MM.1S (cell line): ENCODE data around the gene BRINP3.

Source experiments
- DNase-seq: peaks from one replicate; pipeline ENCODE4 v3.0.0-alpha.2; 2015
- H2AFZ ChIP-seq: fragments of 300-600 bp; sonication (generic); 2 replicates; pipeline ENCODE4 v1.6.0; 2016; ENCODE audit warnings: antibody characterized with exemption, low read length
- H3F3A ChIP-seq: fragments of 300-600 bp; sonication (generic); 2 replicates; pipeline ENCODE4 v1.6.1; 2016; ENCODE audit warnings: mild to moderate bottlenecking, antibody characterized with exemption, low read length, moderate library complexity, mixed read lengths; ENCODE audit not compliant: insufficient read depth
- H3K27ac ChIP-seq: fragments of 300-600 bp; sonication (generic); 2 replicates; pipeline ENCODE4 v1.5.1; 2016; ENCODE audit warnings: mild to moderate bottlenecking, low read length
- H3K27me3 ChIP-seq: fragments of 300-600 bp; sonication (generic); replicated peaks from 2 replicates; pipeline ENCODE4 v1.6.0; 2016; ENCODE audit warnings: low read length; ENCODE audit not compliant: insufficient read depth
- H3K36me3 ChIP-seq: fragments of 300-600 bp; sonication (generic); replicated peaks from 2 replicates; pipeline ENCODE4 v1.6.1; 2016; ENCODE audit warnings: mild to moderate bottlenecking, low read length, mixed read lengths; ENCODE audit not compliant: insufficient read depth
- H3K4me1 ChIP-seq: fragments of 300-600 bp; sonication (generic); 2 replicates; pipeline ENCODE4 v1.6.1; 2016; ENCODE audit warnings: low read length, mixed read lengths
- H3K4me2 ChIP-seq: fragments of 300-600 bp; sonication (generic); 2 replicates; pipeline ENCODE4 v1.6.0; 2016; ENCODE audit warnings: low read depth, low read length
- H3K4me3 ChIP-seq: fragments of 300-600 bp; sonication (generic); 2 replicates; pipeline ENCODE4 v1.5.1; 2016; ENCODE audit warnings: low read length, mixed read lengths
- H3K79me2 ChIP-seq: fragments of 300-600 bp; sonication (generic); 2 replicates; pipeline ENCODE4 v1.6.1; 2016; ENCODE audit warnings: mixed run types, low read length, mixed read lengths
- H3K9ac ChIP-seq: fragments of 300-600 bp; sonication (generic); 2 replicates; pipeline ENCODE4 v1.6.1; 2016; ENCODE audit warnings: low read length, mixed read lengths
- H3K9me2 ChIP-seq: fragments of 300-600 bp; sonication (generic); replicated peaks from 2 replicates; pipeline ENCODE4 v1.6.1; 2016; ENCODE audit warnings: mild to moderate bottlenecking, low read length, mixed read lengths; ENCODE audit not compliant: insufficient read depth
- H3K9me3 ChIP-seq: fragments of 300-600 bp; sonication (generic); replicated peaks from 2 replicates; pipeline ENCODE4 v1.6.1; 2016; ENCODE audit warnings: mild to moderate bottlenecking, low read length, mixed read lengths; ENCODE audit not compliant: insufficient read depth
- H4K20me1 ChIP-seq: fragments of 300-600 bp; sonication (generic); 2 replicates; pipeline ENCODE4 v1.6.1; 2016; ENCODE audit warnings: mild to moderate bottlenecking, low read length, moderate library complexity, mixed read lengths; ENCODE audit not compliant: insufficient read depth
- CTCF ChIP-seq: fragments of 300-600 bp; sonication (generic); IDR thresholded peaks from 2 replicates; pipeline ENCODE4 v1.5.1; 2016; ENCODE audit warnings: antibody characterized with exemption, low read length, mixed read lengths
- EZH2 ChIP-seq: fragments of 300-600 bp; sonication (generic); optimal IDR thresholded peaks from 2 replicates; pipeline ENCODE3; 2017; ENCODE audit warnings: low read depth, mild to moderate bottlenecking, antibody characterized with exemption, low read length, mixed read lengths
- EZH2phosphoT487 ChIP-seq: fragments of 300-600 bp; sonication (generic); IDR thresholded peaks from 2 replicates; pipeline ENCODE4 v1.6.1; 2018; ENCODE audit warnings: antibody characterized with exemption, low read length

The BRINP3 gene

GRCh38 chr1:190497565-190497964 lies 19.9 kb upstream of the BRINP3 start:
- Histone ChIP-seq H3K4me1 (no peaks in the 10 kb centered on the region), H3F3A (no peaks in the 10 kb centered on the region), H3K9me3 (no peaks in the 10 kb centered on the region), H3K4me2 (no peak overlapping the region), H3K36me3 (no peaks in the 10 kb centered on the region), H3K9me2 (no peaks in the 10 kb centered on the region), H3K9ac (no peak overlapping the region), H2AFZ (no peak overlapping the region), H3K27ac (no peak overlapping the region), H4K20me1 (no peaks in the 10 kb centered on the region), H3K79me2 (no peaks in the 10 kb centered on the region), H3K27me3 (no peaks in the 10 kb centered on the region), H3K4me3 (no peak overlapping the region)
- no peak for DNase-seq
- TF ChIP-seq EZH2phosphoT487 (no peak), EZH2 (no peak), CTCF (no peak)

- DNase-seq = no peak
- H3K9me3 ChIP-seq = no peaks in the 10 kb centered on the region
- H3K27me3 ChIP-seq = no peaks in the 10 kb centered on the region
- H3K36me3 ChIP-seq = no peaks in the 10 kb centered on the region
- H3F3A ChIP-seq = no peaks in the 10 kb centered on the region
- H3K4me2 ChIP-seq = no peak overlapping the region
- no peak overlapping the region for H3K9ac ChIP-seq
- no peaks in the 10 kb centered on the region for H3K79me2 ChIP-seq
- H3K4me1 ChIP-seq = no peaks in the 10 kb centered on the region
- no peak overlapping the region for H3K4me3 ChIP-seq
- no peaks in the 10 kb centered on the region for H3K9me2 ChIP-seq
- no peak overlapping the region for H2AFZ ChIP-seq
- H3K27ac ChIP-seq = no peak overlapping the region
- no peaks in the 10 kb centered on the region for H4K20me1 ChIP-seq
- TF ChIP-seq CTCF (no peak), EZH2 (no peak), EZH2phosphoT487 (no peak)
Measured at GRCh38 chr1:190494451-190494850, 16.8 kb upstream of the BRINP3 start.

- H3K4me1 ChIP-seq = no peaks in the 10 kb centered on the region
- H3K79me2 ChIP-seq = no peaks in the 10 kb centered on the region
Measured at GRCh38 chr1:190491404-190491803, 13.7 kb upstream of the BRINP3 start.

More at GRCh38 chr1:190491404-190491803, 13.7 kb upstream of the BRINP3 start:
- Histone ChIP-seq H3K9me2 (no peaks in the 10 kb centered on the region), H4K20me1 (no peaks in the 10 kb centered on the region), H3K9ac (no peak overlapping the region), H3K4me2 (no peak overlapping the region), H3F3A (no peaks in the 10 kb centered on the region), H3K27ac (no peak overlapping the region), H3K9me3 (no peaks in the 10 kb centered on the region), H2AFZ (no peak overlapping the region), H3K4me3 (no peak overlapping the region), H3K36me3 (no peaks in the 10 kb centered on the region), H3K27me3 (no peaks in the 10 kb centered on the region)
- DNase-seq = no peak
- TF ChIP-seq CTCF (peak; percentile 10; the same call in 1 of the 2 replicates), EZH2phosphoT487 (no peak)
